GM20000 (cell line): ENCODE measurements around the gene UTF1.

ENCODE experiments used
- DNase-seq: peaks from one replicate; pipeline ENCODE4 v3.0.0; 2012; ENCODE audit warnings: low spot score
- CTCF ChIP-seq: IDR thresholded peaks from 2 replicates; pipeline ENCODE4 v1.5.1; 2012; ENCODE audit warnings: mild to moderate bottlenecking, control low read depth; ENCODE audit errors: extremely low read depth, missing control alignments

Gene UTF1

GRCh38 chr10:133281084-133281483 is 51.1 kb downstream of the UTF1 start:
- no peak for DNase-seq
- no peak for TF ChIP-seq CTCF
